Upper lobe of right lung (tissue), 1 donor: ENCODE data around the gene KRTAP5-9. TPM values are rescaled to one million over a fixed set of nuclear protein-coding genes. Genes with fewer than 3 reads are reported as not detected.

Experiments
- ATAC-seq: fragments of 200-7000 bp; cut with Tn5 transposase; one replicate; pipeline ENCODE4 v1.9.1; 2020; ENCODE audit warnings: mild to moderate bottlenecking, moderate library complexity
- DNase-seq: peaks from one replicate; pipeline ENCODE4 v3.0.0-alpha.2; 2020
- H3K27ac ChIP-seq: fragments of 200-600 bp; one replicate; pipeline ENCODE4 v1.8.0; 2022
- H3K27me3 ChIP-seq: fragments of 200-600 bp; one replicate; pipeline ENCODE4 v1.8.0; 2022; ENCODE audit warnings: mild to moderate bottlenecking
- H3K36me3 ChIP-seq: fragments of 200-600 bp; one replicate; pipeline ENCODE4 v1.8.0; 2022
- H3K4me1 ChIP-seq: fragments of 200-600 bp; one replicate; pipeline ENCODE4 v1.8.0; 2022
- H3K4me3 ChIP-seq: fragments of 200-600 bp; one replicate; pipeline ENCODE4 v1.8.0; 2022; ENCODE audit warnings: mild to moderate bottlenecking
- H3K9me3 ChIP-seq: fragments of 200-600 bp; one replicate; pipeline ENCODE4 v1.8.0; 2022
- intact Hi-C: fragments of 100-400 bp; cut with DNase I; formaldehyde crosslinking; loops from one replicate; pipeline ENCODE4 v1.11.0; 2022
- long read RNA-seq: library from polyadenylated mRNA; unstranded; transcript quantifications from one replicate; pipeline ENCODE4 v2.0.0, GENCODE V29; 2021
- total RNA-seq: library from RNA; stranded (reverse); fragmentation: NEBNext Ultra II Directional; extraction: Animal tissue kit (Norgen Biotek cat#: 25700); gene quantifications from one replicate; pipeline ENCODE4 v1.2.1, GENCODE V29; 2021
- TF ChIP-seq, protein P1 (sequence below): fragments of 200-600 bp; IDR thresholded peaks from one replicate; pipeline ENCODE4 v1.8.0; 2022; ENCODE audit warnings: antibody characterized with exemption
- donor health status: DM: no; HTN: yes; CAD: no; lungs with severe emphysema.

KRTAP5-9 gene, protein sequence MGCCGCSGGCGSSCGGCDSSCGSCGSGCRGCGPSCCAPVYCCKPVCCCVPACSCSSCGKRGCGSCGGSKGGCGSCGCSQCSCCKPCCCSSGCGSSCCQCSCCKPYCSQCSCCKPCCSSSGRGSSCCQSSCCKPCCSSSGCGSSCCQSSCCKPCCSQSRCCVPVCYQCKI
- not detected for total RNA-seq
- long read RNA-seq = 0 reads

DNA sequence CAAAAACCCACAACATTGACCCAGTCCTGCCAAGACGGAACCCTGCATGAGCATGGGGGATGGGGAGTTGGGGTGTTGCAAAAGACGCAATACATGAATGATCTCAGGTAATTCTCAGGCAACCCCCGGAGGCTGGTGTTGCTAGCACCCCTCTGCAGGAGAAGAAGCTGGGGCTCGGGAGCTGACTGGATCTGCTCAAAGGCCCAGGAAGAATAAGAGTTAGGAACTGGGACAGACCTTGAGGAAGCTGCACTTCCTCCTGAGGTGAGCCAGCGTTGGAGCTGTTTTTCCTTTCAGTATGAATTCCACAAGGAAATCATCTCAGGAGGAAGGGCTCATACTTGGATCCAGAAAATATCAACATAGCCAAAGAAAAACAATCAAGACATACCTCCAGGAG is at the start of gene KRTAP5-9:
TSS of gene KRTAP5-9 (plus strand) at position 301 of the 400 bp plus-strand sequence. CDS start 238 bp downstream, outside the sequence.
- Histone ChIP-seq H3K36me3 (no peaks in the 10 kb centered on the region), H3K9me3 (no peaks in the 10 kb centered on the region), H3K27me3 (no peaks in the 10 kb centered on the region), H3K27ac (no peak within 1 kb of the TSS), H3K4me1 (no peaks in the 10 kb centered on the region), H3K4me3 (no peak within 1 kb of the TSS)
- TF ChIP-seq, protein P1, sequence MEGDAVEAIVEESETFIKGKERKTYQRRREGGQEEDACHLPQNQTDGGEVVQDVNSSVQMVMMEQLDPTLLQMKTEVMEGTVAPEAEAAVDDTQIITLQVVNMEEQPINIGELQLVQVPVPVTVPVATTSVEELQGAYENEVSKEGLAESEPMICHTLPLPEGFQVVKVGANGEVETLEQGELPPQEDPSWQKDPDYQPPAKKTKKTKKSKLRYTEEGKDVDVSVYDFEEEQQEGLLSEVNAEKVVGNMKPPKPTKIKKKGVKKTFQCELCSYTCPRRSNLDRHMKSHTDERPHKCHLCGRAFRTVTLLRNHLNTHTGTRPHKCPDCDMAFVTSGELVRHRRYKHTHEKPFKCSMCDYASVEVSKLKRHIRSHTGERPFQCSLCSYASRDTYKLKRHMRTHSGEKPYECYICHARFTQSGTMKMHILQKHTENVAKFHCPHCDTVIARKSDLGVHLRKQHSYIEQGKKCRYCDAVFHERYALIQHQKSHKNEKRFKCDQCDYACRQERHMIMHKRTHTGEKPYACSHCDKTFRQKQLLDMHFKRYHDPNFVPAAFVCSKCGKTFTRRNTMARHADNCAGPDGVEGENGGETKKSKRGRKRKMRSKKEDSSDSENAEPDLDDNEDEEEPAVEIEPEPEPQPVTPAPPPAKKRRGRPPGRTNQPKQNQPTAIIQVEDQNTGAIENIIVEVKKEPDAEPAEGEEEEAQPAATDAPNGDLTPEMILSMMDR = no peak
- DNase-seq = no peak
- intact Hi-C loops = no loop called here
- ATAC-seq = no peak

GRCh38 chr11:71499125-71499524 is 49.1 kb upstream of the KRTAP5-9 start:
- DNase-seq (no peak), ATAC-seq (no peak)
- Histone ChIP-seq H3K27ac (no peak overlapping the region), H3K9me3 (no peaks in the 10 kb centered on the region), H3K27me3 (no peaks in the 10 kb centered on the region), H3K4me1 (no peaks in the 10 kb centered on the region), H3K4me3 (no peak overlapping the region), H3K36me3 (peaks cover 72% of the 10 kb centered on the region)
- intact Hi-C loops = no loop called here
- TF ChIP-seq, protein P1 = no peak

DNA sequence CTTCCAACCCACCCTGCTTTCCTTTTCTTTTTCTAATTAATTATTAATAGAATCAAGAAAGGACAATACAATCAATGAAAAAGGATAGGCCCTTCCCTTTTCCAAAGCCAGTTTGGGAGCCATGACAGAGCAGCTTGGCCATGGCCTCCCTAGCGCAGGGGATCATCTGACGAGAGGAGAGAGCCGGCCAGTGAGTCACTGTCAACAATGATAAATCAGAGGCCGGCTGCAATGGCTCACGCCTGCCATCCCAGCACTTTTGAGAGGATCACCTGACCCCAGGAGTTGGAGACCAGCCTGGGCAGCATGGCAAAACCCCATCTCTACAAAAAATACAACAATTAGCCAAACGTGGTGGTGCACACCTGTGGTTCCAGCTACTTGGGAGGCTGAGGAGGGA is 48.7 kb upstream of the KRTAP5-9 start:
- no peak overlapping the region for H3K27ac ChIP-seq
- no peak overlapping the region for H3K4me3 ChIP-seq
- no peak for ATAC-seq
- H3K4me1 ChIP-seq = no peaks in the 10 kb centered on the region
- no peak for DNase-seq
- H3K27me3 ChIP-seq = no peaks in the 10 kb centered on the region
- intact Hi-C loops = no loop called here
- no peaks in the 10 kb centered on the region for H3K9me3 ChIP-seq
- peaks cover 69% of the 10 kb centered on the region for H3K36me3 ChIP-seq
- TF ChIP-seq, protein P1 = no peak

DNA sequence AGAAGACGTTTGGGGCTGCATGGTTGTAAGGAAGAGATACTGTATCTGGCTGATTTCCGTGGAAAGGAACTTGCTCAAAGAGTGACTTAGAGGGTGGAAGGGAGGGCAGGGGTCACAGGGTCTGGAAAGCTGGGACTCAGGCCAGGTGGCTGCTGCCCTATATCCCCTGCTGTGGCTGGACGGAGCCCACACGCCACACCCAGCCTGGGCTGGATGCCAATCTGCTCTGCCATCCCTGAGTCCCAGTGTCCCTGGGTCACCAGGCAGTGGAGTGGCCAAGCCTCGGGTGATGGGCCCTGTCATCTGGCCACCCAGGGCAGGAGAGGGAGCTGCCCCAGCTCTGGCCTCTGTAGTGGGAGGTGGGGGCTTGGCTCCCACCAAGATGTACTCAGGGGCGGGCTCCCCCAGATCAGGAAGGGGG is 47.6 kb upstream of the KRTAP5-9 start:
- no peak for DNase-seq
- Histone ChIP-seq H3K9me3 (no peaks in the 10 kb centered on the region), H3K27me3 (no peaks in the 10 kb centered on the region), H3K4me1 (no peaks in the 10 kb centered on the region), H3K36me3 (peaks cover 58% of the 10 kb centered on the region), H3K4me3 (no peak overlapping the region), H3K27ac (no peak overlapping the region)
- TF ChIP-seq, protein P1 = no peak
- intact Hi-C loops = no loop called here
- ATAC-seq = peak; percentile 19

DNA sequence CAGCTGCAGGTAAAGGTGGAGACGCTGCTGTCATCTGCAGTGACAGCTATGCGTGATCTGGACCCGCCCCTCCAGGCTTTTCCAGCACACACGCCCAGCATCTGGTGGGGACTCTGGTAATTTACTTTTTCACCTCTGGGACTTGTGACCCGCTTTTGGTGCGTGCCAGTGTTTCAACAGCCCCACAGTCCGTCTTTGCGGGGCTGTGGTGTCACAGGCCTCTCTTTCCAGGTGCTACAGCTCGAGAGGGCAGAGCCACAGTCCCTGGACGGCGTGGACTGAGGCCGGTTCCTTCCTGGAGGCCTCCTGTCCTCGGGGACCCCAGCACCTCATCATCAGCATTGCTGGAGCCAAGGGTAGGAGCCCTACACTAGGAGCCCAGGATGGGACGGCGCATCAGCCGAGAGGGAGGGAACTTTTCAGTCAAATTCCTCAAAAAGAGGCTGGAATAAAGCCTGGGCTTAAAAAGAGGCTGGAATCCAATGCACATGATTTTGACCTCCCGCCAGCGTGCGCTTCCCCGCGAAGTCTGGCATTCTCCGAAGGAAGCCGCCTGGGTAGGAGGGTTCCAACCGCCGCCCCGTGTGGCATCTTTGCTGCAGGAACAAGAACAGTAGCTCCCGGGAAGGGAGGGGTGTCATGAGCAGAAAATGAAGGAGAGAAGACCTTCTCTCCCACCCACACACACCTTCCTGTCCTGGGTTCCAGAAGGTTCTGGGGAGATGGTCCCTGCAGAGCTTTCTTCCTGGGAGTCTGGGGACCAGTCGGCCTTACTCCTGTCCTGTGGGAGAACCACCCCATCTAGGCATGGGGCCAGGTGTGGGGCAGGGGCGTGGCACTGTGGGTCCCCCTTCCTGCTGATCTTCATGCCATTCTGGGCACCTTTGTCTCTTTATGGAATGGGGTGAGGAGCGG is 46.9 kb upstream of the KRTAP5-9 start:
- H3K9me3 ChIP-seq = no peaks in the 10 kb centered on the region
- TF ChIP-seq, protein P1 = no peak
- no peaks in the 10 kb centered on the region for H3K27me3 ChIP-seq
- H3K36me3 ChIP-seq = peaks cover 51% of the 10 kb centered on the region
- no peak for DNase-seq
- no peak for ATAC-seq
- H3K4me1 ChIP-seq = no peaks in the 10 kb centered on the region
- no peak overlapping the region for H3K4me3 ChIP-seq
- no peak overlapping the region for H3K27ac ChIP-seq
- intact Hi-C loops = no loop called here
